ENCODE data around the gene CHRNB4. TPM values are rescaled to one million over a fixed set of nuclear protein-coding genes. Genes with fewer than 3 reads are reported as not detected.

Gene CHRNB4
- total and polyA plus RNA-seq, 2 of the 8 experiments (the other 6 are each of a cell fraction or from before 2014, with no cell fraction given) = 2.4 to 4.5 TPM

DNA sequence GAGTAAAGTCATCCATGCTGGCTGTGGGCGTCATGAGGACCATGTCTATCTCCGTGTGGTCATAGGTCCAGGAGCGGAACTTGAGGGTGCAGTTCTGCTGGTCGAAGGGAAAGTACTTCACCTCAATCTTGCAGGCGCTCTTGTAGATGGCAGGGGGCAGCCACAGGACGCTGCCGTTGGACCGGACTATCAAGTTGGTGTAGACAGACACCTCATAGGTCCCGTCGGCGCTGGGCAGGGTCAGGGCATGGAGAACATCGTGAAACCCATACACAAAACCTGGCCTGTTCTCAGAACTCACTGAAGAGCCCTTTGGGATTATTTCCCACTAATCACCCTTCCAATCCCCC is 11.3 kb downstream of the CHRNB4 start:
- no peak for FAIRE-seq
- WGBS, 2 experiments (ENCODE audit: extremely low coverage in 1 of 2, insufficient coverage in 1 of 2, insufficient read length in 1 of 2, insufficient replicate concordance in 2 of 2, low coverage in 1 of 2, low lambda C conversion rate in 2 of 2, missing lambda C conversion rate in 1 of 2) = 84% methylated on average over 12 of the region's 12 CpGs; no CpG with 5 or more reads in 1 of the 2 experiments
- Histone ChIP-seq H3K27ac (ENCODE audit: low read depth, low read length) (no peak overlapping the region), H3K79me1 (ENCODE audit: low read depth, low read length) (peaks cover 2% of the 10 kb centered on the region; the same call in 1 of the 2 replicates), H2BK12ac (ENCODE audit: low read depth, low read length) (no peak overlapping the region), H2AK5ac (ENCODE audit: low read depth, low read length) (no peak overlapping the region), H2AFZ (ENCODE audit: low read length) (no peak overlapping the region), H3K18ac (ENCODE audit: extremely low read depth, low read length) (no peak overlapping the region), H3K4me2 (ENCODE audit: insufficient read depth in 1 of 2, low read depth in 2 of 2, low read length in 2 of 2) (no peak overlapping the region), H3K14ac (ENCODE audit: insufficient read length) (no peak overlapping the region), H3K27me3 (replicated peaks in 1 of 4; ENCODE audit: control insufficient read depth in 3 of 4, extremely low read depth in 1 of 4, insufficient read depth in 3 of 4, low read length in 3 of 4) (no peaks in the 10 kb centered on the region), H3K4ac (replicated peaks; ENCODE audit: insufficient read length, low read depth, low read length) (no peak overlapping the region), H3K9ac (replicated peaks in 1 of 4; ENCODE audit: extremely low read depth in 1 of 4, low read depth in 3 of 4, low read length in 3 of 4) (no peak overlapping the region), H3K36me3 (ENCODE audit: control insufficient read depth in 2 of 4, insufficient read depth in 4 of 4, low read length in 3 of 4) (peaks cover 0 to 7% (median 0%) of the 10 kb centered on the region in 4 experiments; a peak in 2 of 8 replicates), H3K4me3 (ENCODE audit: extremely low read depth in 1 of 4, insufficient read depth in 2 of 4, low read depth in 3 of 4, low read length in 4 of 4) (no peak overlapping the region), H3K9me3 (ENCODE audit: insufficient read depth in 2 of 2, low read depth in 1 of 2, low read length in 1 of 2) (no peaks in the 10 kb centered on the region), H2BK20ac (ENCODE audit: low read length) (no peak overlapping the region), H2BK120ac (replicated peaks; ENCODE audit: low read depth, low read length) (no peak overlapping the region), H4K20me1 (replicated peaks in 1 of 2; ENCODE audit: control insufficient read depth in 1 of 2, insufficient read depth in 2 of 2, low read length in 2 of 2) (no peaks in the 10 kb centered on the region), H4K8ac (ENCODE audit: extremely low read depth, insufficient read depth, low read length) (no peak overlapping the region), H3K79me2 (ENCODE audit: control insufficient read depth in 1 of 2, insufficient read depth in 2 of 2, low read length in 2 of 2) (no peaks in the 10 kb centered on the region), H3K4me1 (replicated peaks in 1 of 4; ENCODE audit: control insufficient read depth in 3 of 4, insufficient read depth in 4 of 4, low read length in 3 of 4) (no peaks in the 10 kb centered on the region; a peak in 1 of 7 replicates), H2BK15ac (ENCODE audit: low read length) (no peak overlapping the region), H3K56ac (replicated peaks; ENCODE audit: insufficient read length, low read depth, low read length) (no peak overlapping the region), H3K23ac (ENCODE audit: insufficient read length) (no peak overlapping the region), H2BK5ac (ENCODE audit: low read depth, low read length) (no peak overlapping the region), H3K23me2 (ENCODE audit: low read depth, low read length) (no peaks in the 10 kb centered on the region; the same call in 1 of the 2 replicates), H4K91ac (replicated peaks; ENCODE audit: insufficient read length, low read length) (no peak overlapping the region), H4K5ac (ENCODE audit: insufficient read length, low read depth, low read length) (no peak overlapping the region)
- ChIA-PET CTCF (ENCODE audit: partially characterized antibody) (interaction anchor here (1.5 to 10.9 kb wide), 4 partner anchors 10 to 110 kb away, joined by 3 to 256 read pairs (median 9); no protein-coding TSS in a partner anchor), POLR2A (ENCODE audit: partially characterized antibody) (no interaction called here)
- DNase-seq (ENCODE audit: low read depth in 1 of 2, low spot score in 2 of 2) = no peak
- TF ChIP-seq TAF1 (IDR thresholded peaks at IDR 0.05; ENCODE audit: low read depth, low read length) = no peak
- no peak for TF ChIP-seq ZNF274 (IDR thresholded peaks at IDR 0.05; ENCODE audit: borderline replicate concordance, extremely low read depth, low read length)
- TF ChIP-seq SIRT6 (IDR thresholded peaks at IDR 0.05; ENCODE audit: low read length) = no peak
- TF ChIP-seq NANOG (IDR thresholded peaks at IDR 0.05; ENCODE audit: insufficient read depth, low read depth, low read length, poor library complexity, severe bottlenecking) = no peak
- TF ChIP-seq, protein P1, sequence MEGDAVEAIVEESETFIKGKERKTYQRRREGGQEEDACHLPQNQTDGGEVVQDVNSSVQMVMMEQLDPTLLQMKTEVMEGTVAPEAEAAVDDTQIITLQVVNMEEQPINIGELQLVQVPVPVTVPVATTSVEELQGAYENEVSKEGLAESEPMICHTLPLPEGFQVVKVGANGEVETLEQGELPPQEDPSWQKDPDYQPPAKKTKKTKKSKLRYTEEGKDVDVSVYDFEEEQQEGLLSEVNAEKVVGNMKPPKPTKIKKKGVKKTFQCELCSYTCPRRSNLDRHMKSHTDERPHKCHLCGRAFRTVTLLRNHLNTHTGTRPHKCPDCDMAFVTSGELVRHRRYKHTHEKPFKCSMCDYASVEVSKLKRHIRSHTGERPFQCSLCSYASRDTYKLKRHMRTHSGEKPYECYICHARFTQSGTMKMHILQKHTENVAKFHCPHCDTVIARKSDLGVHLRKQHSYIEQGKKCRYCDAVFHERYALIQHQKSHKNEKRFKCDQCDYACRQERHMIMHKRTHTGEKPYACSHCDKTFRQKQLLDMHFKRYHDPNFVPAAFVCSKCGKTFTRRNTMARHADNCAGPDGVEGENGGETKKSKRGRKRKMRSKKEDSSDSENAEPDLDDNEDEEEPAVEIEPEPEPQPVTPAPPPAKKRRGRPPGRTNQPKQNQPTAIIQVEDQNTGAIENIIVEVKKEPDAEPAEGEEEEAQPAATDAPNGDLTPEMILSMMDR (IDR thresholded peaks at IDR 0.05; ENCODE audit: control extremely low read depth in 1 of 3, insufficient read depth in 1 of 3, low read depth in 1 of 3, low read length in 3 of 3) = no peak
- TF ChIP-seq JUND (IDR thresholded peaks at IDR 0.05; ENCODE audit: low read length) = no peak
- no peak for TF ChIP-seq ASH2L (IDR thresholded peaks at IDR 0.05; ENCODE audit: low read length)
- TF ChIP-seq JUN (IDR thresholded peaks at IDR 0.05; ENCODE audit: low read depth, low read length) = no peak
- TF ChIP-seq, protein P2, sequence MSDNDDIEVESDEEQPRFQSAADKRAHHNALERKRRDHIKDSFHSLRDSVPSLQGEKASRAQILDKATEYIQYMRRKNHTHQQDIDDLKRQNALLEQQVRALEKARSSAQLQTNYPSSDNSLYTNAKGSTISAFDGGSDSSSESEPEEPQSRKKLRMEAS (IDR thresholded peaks at IDR 0.05) = no peak
- TF ChIP-seq SP1 (IDR thresholded peaks at IDR 0.05; ENCODE audit: low read depth, low read length) = no peak
- no peak for TF ChIP-seq SP2 (IDR thresholded peaks at IDR 0.05; ENCODE audit: low read length)
- no peak for TF ChIP-seq RNF2 (IDR thresholded peaks at IDR 0.05; ENCODE audit: borderline replicate concordance, low read depth, low read length, missing control alignments, poor library complexity, severe bottlenecking)
